G401 (cell line): ENCODE results near the gene GYS2. TPM values are rescaled to one million over a fixed set of nuclear protein-coding genes. Genes with fewer than 3 reads are reported as not detected.

Source experiments
- DNase-seq: peaks from one replicate; pipeline ENCODE4 v3.0.0-alpha.2; 2015; ENCODE audit warnings: low spot score
- in situ Hi-C: cut with HindIII; loops from 2 replicates; pipeline ENCODE4 v1.10.0; 2016; ENCODE audit warnings: low sequenced_read_pairs, mixed read lengths
- total RNA-seq: library from RNA; depleted of rRNA; stranded (reverse); fragments of >200 nt; shearing (Covaris generic); gene quantifications from 2 replicates; pipeline ENCODE4 v1.2.3, GENCODE V29; 2014; rRNA removed

GYS2 gene
- total RNA-seq, 1 experiment from 2014 or later, result not detected

- in situ Hi-C loops, result no loop called here
- DNase-seq, result no peak
These were observed 81.5 kb downstream of the GYS2 start for GRCh38 chr12:21523148-21523547.

GRCh38 chr12:21521541-21521940 lies 83.1 kb downstream of the GYS2 start:
- in situ Hi-C loops, result no loop called here
- DNase-seq, result no peak

- no peak for DNase-seq
- in situ Hi-C loops, result no loop called here
These were observed 86.2 kb downstream of the GYS2 start for GRCh38 chr12:21518451-21518850.

GRCh38 chr12:21516281-21516680 lies 88.4 kb downstream of the GYS2 start:
- no peak for DNase-seq
- in situ Hi-C loops, result no loop called here

- DNase-seq, result no peak
- in situ Hi-C loops, result no loop called here
These were observed 94.9 kb downstream of the GYS2 start for GRCh38 chr12:21509768-21510167.

GRCh38 chr12:21507849-21508248 lies 96.8 kb downstream of the GYS2 start:
- DNase-seq, result no peak
- in situ Hi-C loops, result no loop called here

GRCh38 chr12:21505888-21506287 lies 98.8 kb downstream of the GYS2 start:
- in situ Hi-C loops, result no loop called here

GRCh38 chr12:21502872-21503271 lies 101.8 kb downstream of the GYS2 start:
- DNase-seq, result no peak
- in situ Hi-C loops, result no loop called here

More at GRCh38 chr12:21505888-21506287, 98.8 kb downstream of the GYS2 start:
- no peak for DNase-seq

GRCh38 chr12:21502164-21502496 lies 102.5 kb downstream of the GYS2 start:
- in situ Hi-C loops, result no loop called here
- DNase-seq, result peak; percentile 34

GRCh38 chr12:21501258-21502163 lies 103.1 kb downstream of the GYS2 start, which contains the start of the genes GOLT1B and RECQL:
GOLT1B (plus strand) TSS chr12:21501789; CDS start chr12:21501924, 135 bp downstream.
RECQL (minus strand) TSS chr12:21501635; CDS start chr12:21499570, 2,065 bp downstream.
- DNase-seq, result peak; percentile 99
- in situ Hi-C loops, result no loop called here

GRCh38 chr12:21500786-21501257 lies 103.8 kb downstream of the GYS2 start:
- DNase-seq, result no peak
- in situ Hi-C loops, result no loop called here

GRCh38 chr12:21499765-21500164 lies 104.9 kb downstream of the GYS2 start:
- in situ Hi-C loops, result no loop called here
- DNase-seq, result no peak

Other genes with a start within 250 kb of the GYS2 start
- gene IAPP, start 231.9 kb downstream of the GYS2 start, total RNA-seq, result not detected in 2 replicates
- 3.6 and 6.3 TPM in 2 replicates for gene PYROXD1, start 167.2 kb downstream of the GYS2 start, total RNA-seq
- 42.0 and 65.5 TPM in 2 replicates for gene RECQL, start 103.2 kb downstream of the GYS2 start, total RNA-seq
- gene GOLT1B, start 103.1 kb downstream of the GYS2 start, total RNA-seq, result 19.3 and 21.4 TPM in 2 replicates
- 0.47 and 4.2 TPM in 2 replicates for gene SPX, start 78.6 kb downstream of the GYS2 start, total RNA-seq
- gene LDHB, start 53.0 kb upstream of the GYS2 start, total RNA-seq, result 1,406 and 1,548 TPM in 2 replicates
- gene KCNJ8, start 169.9 kb upstream of the GYS2 start, total RNA-seq, result not detected in 2 replicates